Astrocyte of the spinal cord (primary cell): ENCODE data around the gene TMEM161A.
A peak's percentile ranks its signal among the peaks of the same experiment; 100 is the strongest.
"Not testable (repeated sequence)": the region's sequence is repeated elsewhere in the genome, so short reads cannot be mapped to it uniquely, and the experiment has no call there.

Experiments
- DNase-seq: peaks from one replicate; pipeline ENCODE4 v3.0.0; 2011; ENCODE audit warnings: low read depth, low spot score
- H3K4me3 ChIP-seq: 2 replicates; pipeline ENCODE4 v1.5.1; 2011; ENCODE audit warnings: low read depth, mild to moderate bottlenecking, low read length, moderate library complexity
- CTCF ChIP-seq: IDR thresholded peaks from 2 replicates; pipeline ENCODE4 v1.5.1; 2012; ENCODE audit warnings: low read depth, mild to moderate bottlenecking, low read length, inconsistent platforms
- in situ Hi-C: cut with HindIII; loops from 2 replicates; pipeline ENCODE4 v1.10.0; 2017; ENCODE audit warnings: low sequenced_read_pairs

TMEM161A gene

GRCh38 chr19:19111136-19111835 lies 27.0 kb downstream of the TMEM161A start:
- DNase-seq = no peak
- H3K4me3 ChIP-seq = no peak overlapping the region
- in situ Hi-C loops = no loop called here
- no peak for TF ChIP-seq CTCF

- no peak overlapping the region for H3K4me3 ChIP-seq
- in situ Hi-C loops = no loop called here
- TF ChIP-seq CTCF = peak; percentile 18
- no peak for DNase-seq
Measured at GRCh38 chr19:19110410-19111135, 27.7 kb downstream of the TMEM161A start.

- in situ Hi-C loops = no loop called here
- no peak for TF ChIP-seq CTCF
- H3K4me3 ChIP-seq = no peak overlapping the region
- no peak for DNase-seq
Measured at GRCh38 chr19:19109601-19110000, 28.7 kb downstream of the TMEM161A start.

GRCh38 chr19:19107654-19108053 lies 30.6 kb downstream of the TMEM161A start:
- DNase-seq = no peak
- in situ Hi-C loops = no loop called here
- TF ChIP-seq CTCF = no peak
- no peak overlapping the region for H3K4me3 ChIP-seq

- DNase-seq, H3K4me3 ChIP-seq, in situ Hi-C loops: not testable (repeated sequence)
Measured at GRCh38 chr19:19106938-19107337, 31.3 kb downstream of the TMEM161A start.

- no peak for TF ChIP-seq CTCF
- no peak for DNase-seq
- H3K4me3 ChIP-seq = peak overlapping the region; percentile 37
- in situ Hi-C loops = no loop called here
Measured at GRCh38 chr19:19106056-19106551, 32.2 kb downstream of the TMEM161A start.
